Colonic mucosa (tissue), 4 donors: ENCODE results near the gene EFNA1. TPM values are rescaled to one million over a fixed set of nuclear protein-coding genes. Genes with fewer than 3 reads are reported as not detected.
"Not testable (repeated sequence)": the region's sequence is repeated elsewhere in the genome, so short reads cannot be mapped to it uniquely, and the experiment has no call there.

Experiments used
- DNase-seq: peaks from one replicate; pipeline ENCODE4 v3.0.0-alpha.2; 2020
- H3K27ac ChIP-seq: fragments of 200-600 bp; one replicate; pipeline ENCODE4 v1.8.0; 2021
- H3K27me3 ChIP-seq: fragments of 200-600 bp; one replicate; pipeline ENCODE4 v1.8.0; 2021
- H3K36me3 ChIP-seq: fragments of 200-600 bp; one replicate; pipeline ENCODE4 v1.8.0; 2021
- H3K4me1 ChIP-seq: fragments of 200-600 bp; one replicate; pipeline ENCODE4 v1.8.0; 2021; ENCODE audit warnings: mild to moderate bottlenecking
- H3K4me3 ChIP-seq: fragments of 200-600 bp; one replicate; pipeline ENCODE4 v1.8.0; 2021
- H3K9ac ChIP-seq, 2 donors: one replicate each; pipeline ENCODE4 v1.7.0; 2013; ENCODE audit warnings: control low read depth in 2 of 2, low read depth in 2 of 2, low read length in 2 of 2
- H3K9me3 ChIP-seq: fragments of 200-600 bp; one replicate; pipeline ENCODE4 v1.8.0; 2021
- intact Hi-C: fragments of 100-400 bp; cut with DNase I; formaldehyde crosslinking; loops from one replicate; pipeline ENCODE4 v1.14.1; 2022
- total RNA-seq, 2 donors: library from RNA; stranded (reverse); fragmentation: NEBNext Ultra II Directional in 1 of 2; extraction: Animal tissue kit (Norgen Biotek cat#: 25700) in 1 of 2; gene quantifications; one replicate each; pipeline ENCODE4 v1.2.1, GENCODE V29; 2021
- TF ChIP-seq, protein P1 (sequence below): fragments of 200-600 bp; IDR thresholded peaks from one replicate; pipeline ENCODE4 v1.8.0; 2022; ENCODE audit warnings: antibody characterized with exemption, mild to moderate bottlenecking
- donor health status: healthy.
- donor health status: DM: no; HTN: no; CAD: no.
- donor health status: DM: no; HTN: no; CAD: no.

Gene EFNA1
- total RNA-seq, 2 donors from 2014 or later: 61.3 to 125 TPM

DNA sequence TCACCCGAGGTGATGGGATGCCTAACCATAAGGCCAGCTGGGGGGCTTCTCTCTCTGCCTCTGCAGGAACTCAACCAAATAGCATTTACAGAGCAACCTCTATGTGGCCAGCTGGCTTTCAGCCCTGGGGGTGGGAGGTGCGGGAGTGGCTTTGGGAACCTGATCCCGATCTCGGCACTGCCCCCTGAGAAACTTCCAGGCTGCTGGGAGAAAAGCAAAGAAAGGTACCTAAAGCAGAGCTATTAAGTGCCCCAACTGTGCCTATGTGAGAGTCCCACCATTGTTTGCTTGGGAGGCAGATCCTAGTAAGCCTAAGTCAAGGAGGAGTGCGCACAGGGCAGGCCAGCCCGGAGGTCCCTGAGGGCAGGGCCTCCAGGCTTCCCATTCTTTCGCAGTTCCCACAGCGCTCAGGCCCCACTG lies 38.4 kb downstream of the EFNA1 start:
- Histone ChIP-seq H3K27me3 (no peaks in the 10 kb centered on the region), H3K4me3 (no peak overlapping the region), H3K9ac (no peak overlapping the region), H3K4me1 (peaks cover 7% of the 10 kb centered on the region), H3K36me3 (peaks cover 7% of the 10 kb centered on the region), H3K27ac (no peak overlapping the region), H3K9me3 (no peaks in the 10 kb centered on the region)
- intact Hi-C loops: no loop called here
- DNase-seq: no peak
- TF ChIP-seq, protein P1, sequence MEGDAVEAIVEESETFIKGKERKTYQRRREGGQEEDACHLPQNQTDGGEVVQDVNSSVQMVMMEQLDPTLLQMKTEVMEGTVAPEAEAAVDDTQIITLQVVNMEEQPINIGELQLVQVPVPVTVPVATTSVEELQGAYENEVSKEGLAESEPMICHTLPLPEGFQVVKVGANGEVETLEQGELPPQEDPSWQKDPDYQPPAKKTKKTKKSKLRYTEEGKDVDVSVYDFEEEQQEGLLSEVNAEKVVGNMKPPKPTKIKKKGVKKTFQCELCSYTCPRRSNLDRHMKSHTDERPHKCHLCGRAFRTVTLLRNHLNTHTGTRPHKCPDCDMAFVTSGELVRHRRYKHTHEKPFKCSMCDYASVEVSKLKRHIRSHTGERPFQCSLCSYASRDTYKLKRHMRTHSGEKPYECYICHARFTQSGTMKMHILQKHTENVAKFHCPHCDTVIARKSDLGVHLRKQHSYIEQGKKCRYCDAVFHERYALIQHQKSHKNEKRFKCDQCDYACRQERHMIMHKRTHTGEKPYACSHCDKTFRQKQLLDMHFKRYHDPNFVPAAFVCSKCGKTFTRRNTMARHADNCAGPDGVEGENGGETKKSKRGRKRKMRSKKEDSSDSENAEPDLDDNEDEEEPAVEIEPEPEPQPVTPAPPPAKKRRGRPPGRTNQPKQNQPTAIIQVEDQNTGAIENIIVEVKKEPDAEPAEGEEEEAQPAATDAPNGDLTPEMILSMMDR: no peak

DNA sequence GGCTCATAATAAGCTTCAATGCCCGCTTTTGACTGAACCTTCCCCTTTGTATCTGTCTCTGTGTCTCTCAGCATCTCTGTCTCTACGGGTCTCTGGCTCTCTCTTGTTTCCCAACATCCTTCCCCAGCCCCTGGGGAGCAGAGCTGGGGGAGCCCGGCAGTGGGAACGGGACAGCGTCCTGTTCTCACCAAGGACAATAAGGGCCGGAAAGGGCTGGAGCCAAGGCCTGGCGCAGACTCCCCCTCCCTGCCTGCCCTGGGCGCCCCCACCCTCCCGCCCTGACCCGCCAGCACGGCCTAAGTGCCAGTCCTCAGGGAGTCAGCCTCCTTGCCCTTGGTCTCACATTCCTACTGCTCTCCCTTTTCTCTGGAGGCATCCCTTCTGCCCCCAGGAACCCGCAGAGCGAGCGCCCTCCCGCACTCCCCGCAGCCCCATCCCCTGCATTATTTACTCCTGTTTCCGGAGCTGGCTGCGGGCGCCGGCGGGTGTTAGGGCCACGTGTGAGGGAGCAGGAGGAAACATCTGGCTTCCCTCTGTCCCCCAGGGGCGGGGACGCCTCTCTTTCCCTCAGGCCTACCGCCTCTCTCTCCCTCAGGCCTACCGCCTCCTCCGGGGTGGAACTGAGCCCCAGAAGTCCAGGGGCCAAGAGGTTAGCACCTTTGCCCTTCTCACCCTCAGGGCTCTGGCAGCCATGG lies 38.9 kb downstream of the EFNA1 start:
- H3K36me3 ChIP-seq: peaks cover 7% of the 10 kb centered on the region
- no peak overlapping the region for H3K27ac ChIP-seq
- H3K9ac ChIP-seq: no peak overlapping the region
- TF ChIP-seq, protein P1: no peak
- H3K4me3 ChIP-seq: no peak overlapping the region
- DNase-seq: peak; percentile 31
- H3K9me3 ChIP-seq: no peaks in the 10 kb centered on the region
- peaks cover 7% of the 10 kb centered on the region for H3K4me1 ChIP-seq
- no peaks in the 10 kb centered on the region for H3K27me3 ChIP-seq
- intact Hi-C loops: no loop called here

GRCh38 chr1:155167166-155168104 lies 39.8 kb downstream of the EFNA1 start:
- no peak overlapping the region for H3K27ac ChIP-seq
- no peaks in the 10 kb centered on the region for H3K9me3 ChIP-seq
- TF ChIP-seq, protein P1: peak; percentile 89
- H3K9ac ChIP-seq: peak overlapping the region in 1 of 2 donors; percentile 70
- peak; percentile 93 for DNase-seq
- peaks cover 7% of the 10 kb centered on the region for H3K36me3 ChIP-seq
- no peaks in the 10 kb centered on the region for H3K27me3 ChIP-seq
- peaks cover 13% of the 10 kb centered on the region for H3K4me1 ChIP-seq
- intact Hi-C loops: loop anchor here (1.0 kb wide), 1 partner anchor 76 kb away; no protein-coding TSS in a partner anchor
- no peak overlapping the region for H3K4me3 ChIP-seq

DNA sequence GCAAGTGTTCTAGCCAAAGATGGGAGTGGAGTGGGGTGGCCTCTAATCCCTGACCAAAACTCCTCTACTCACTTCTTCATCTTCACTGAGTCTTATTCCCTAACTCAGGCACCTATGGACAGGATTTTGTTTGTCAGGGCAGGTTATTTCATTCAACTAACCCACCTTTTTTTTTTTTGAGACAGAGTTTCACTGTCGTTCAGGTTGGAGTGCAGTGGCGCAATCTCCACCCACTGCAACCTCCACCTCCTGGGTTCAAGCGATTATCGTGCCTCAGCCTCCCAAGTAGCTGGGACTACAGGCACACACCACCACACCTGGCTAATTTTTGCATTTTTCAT lies 40.4 kb downstream of the EFNA1 start:
- H3K36me3 ChIP-seq, H3K27me3 ChIP-seq, H3K27ac ChIP-seq, H3K4me3 ChIP-seq, H3K9me3 ChIP-seq, DNase-seq, H3K9ac ChIP-seq: not testable (repeated sequence)
- intact Hi-C loops: loop anchor here (1.0 kb wide), 1 partner anchor 77 kb away; no protein-coding TSS in a partner anchor
- H3K4me1 ChIP-seq: peaks cover 14% of the 10 kb centered on the region

GRCh38 chr1:155168456-155169210 lies 41.0 kb downstream of the EFNA1 start:
- intact Hi-C loops: loop anchor here (1.0 kb wide), 1 partner anchor 77 kb away; no protein-coding TSS in a partner anchor
- H3K9me3 ChIP-seq: no peaks in the 10 kb centered on the region
- H3K9ac ChIP-seq: no peak overlapping the region
- no peak for DNase-seq
- TF ChIP-seq, protein P1: no peak
- no peak overlapping the region for H3K4me3 ChIP-seq
- H3K4me1 ChIP-seq: peaks cover 14% of the 10 kb centered on the region
- H3K36me3 ChIP-seq: peaks cover 7% of the 10 kb centered on the region
- H3K27me3 ChIP-seq: no peaks in the 10 kb centered on the region
- H3K27ac ChIP-seq: no peak overlapping the region
